GM20000 (cell line): ENCODE results near the gene GIMAP4.

ENCODE experiments used
- DNase-seq: peaks from one replicate; pipeline ENCODE4 v3.0.0; 2012; ENCODE audit warnings: low spot score
- TF ChIP-seq, protein P1 (sequence below): IDR thresholded peaks from 2 replicates; pipeline ENCODE4 v1.5.1; 2012; ENCODE audit warnings: mild to moderate bottlenecking, control low read depth; ENCODE audit errors: extremely low read depth, missing control alignments

GIMAP4 gene

GRCh38 chr7:150556521-150557138 is 10.6 kb upstream of the GIMAP4 start:
- TF ChIP-seq, protein P1, sequence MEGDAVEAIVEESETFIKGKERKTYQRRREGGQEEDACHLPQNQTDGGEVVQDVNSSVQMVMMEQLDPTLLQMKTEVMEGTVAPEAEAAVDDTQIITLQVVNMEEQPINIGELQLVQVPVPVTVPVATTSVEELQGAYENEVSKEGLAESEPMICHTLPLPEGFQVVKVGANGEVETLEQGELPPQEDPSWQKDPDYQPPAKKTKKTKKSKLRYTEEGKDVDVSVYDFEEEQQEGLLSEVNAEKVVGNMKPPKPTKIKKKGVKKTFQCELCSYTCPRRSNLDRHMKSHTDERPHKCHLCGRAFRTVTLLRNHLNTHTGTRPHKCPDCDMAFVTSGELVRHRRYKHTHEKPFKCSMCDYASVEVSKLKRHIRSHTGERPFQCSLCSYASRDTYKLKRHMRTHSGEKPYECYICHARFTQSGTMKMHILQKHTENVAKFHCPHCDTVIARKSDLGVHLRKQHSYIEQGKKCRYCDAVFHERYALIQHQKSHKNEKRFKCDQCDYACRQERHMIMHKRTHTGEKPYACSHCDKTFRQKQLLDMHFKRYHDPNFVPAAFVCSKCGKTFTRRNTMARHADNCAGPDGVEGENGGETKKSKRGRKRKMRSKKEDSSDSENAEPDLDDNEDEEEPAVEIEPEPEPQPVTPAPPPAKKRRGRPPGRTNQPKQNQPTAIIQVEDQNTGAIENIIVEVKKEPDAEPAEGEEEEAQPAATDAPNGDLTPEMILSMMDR = no peak
- no peak for DNase-seq

DNA sequence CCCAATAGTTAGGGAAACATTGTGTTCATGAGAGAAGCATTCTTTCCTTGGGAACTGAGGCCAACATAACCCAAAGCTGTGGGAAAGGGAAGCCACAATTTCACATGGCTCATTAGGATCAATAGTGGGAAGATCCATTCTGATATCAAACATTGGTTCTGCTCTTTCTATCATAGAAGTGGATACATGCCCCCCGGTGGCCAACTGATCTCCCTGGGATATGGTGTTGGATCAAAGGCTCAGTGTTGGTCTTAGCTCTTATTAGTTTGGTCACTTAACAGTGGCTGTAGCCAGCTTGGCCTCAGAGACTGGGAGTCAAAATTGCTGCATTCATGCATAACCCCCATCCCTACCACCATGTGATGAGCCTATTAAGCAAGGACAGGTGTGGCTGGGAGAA is 6.7 kb upstream of the GIMAP4 start:
- no peak for DNase-seq
- TF ChIP-seq, protein P1 = no peak

DNA sequence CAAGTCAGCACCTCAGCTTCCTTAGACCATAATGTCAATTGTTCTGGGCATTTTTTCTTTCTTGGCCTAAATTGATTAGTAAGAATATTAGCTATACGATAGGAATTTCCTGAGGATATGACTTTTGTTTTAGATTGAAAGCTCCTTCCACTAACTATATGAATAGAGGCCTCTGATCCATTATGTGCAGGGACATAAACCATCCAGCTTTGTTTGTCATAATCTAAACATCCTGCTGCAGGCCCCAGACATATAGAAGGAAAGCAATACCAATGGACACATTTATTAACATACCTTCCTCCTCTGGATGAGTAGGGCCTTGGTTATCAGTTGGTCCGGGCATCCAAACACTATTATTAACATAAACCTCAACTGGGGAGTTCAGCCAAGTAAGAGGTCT is 4.3 kb upstream of the GIMAP4 start:
- no peak for DNase-seq
- TF ChIP-seq, protein P1 = no peak

- no peak for DNase-seq
- TF ChIP-seq, protein P1 = no peak
Observed at GRCh38 chr7:150564006-150564405, 3.2 kb upstream of the GIMAP4 start.

DNA sequence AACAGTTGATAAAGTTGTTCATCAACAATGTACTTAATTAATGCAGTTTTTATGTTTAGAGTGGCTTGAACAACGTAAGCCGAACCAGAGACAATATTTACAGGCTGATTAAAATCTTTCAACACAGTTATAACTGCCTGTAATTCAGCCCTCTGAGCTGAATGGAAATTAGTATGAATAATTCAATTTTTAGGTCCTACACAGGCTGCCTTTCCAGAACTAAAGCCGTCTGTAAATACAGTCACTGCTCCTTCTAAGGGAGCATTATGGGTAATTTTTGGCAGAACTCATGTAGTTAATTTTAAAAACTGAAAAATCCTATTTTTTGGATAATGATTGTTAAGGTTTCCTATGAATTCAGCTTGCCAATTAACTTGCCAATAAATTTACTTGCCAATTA is 2.6 kb upstream of the GIMAP4 start:
- no peak for DNase-seq
- TF ChIP-seq, protein P1 = no peak

DNA sequence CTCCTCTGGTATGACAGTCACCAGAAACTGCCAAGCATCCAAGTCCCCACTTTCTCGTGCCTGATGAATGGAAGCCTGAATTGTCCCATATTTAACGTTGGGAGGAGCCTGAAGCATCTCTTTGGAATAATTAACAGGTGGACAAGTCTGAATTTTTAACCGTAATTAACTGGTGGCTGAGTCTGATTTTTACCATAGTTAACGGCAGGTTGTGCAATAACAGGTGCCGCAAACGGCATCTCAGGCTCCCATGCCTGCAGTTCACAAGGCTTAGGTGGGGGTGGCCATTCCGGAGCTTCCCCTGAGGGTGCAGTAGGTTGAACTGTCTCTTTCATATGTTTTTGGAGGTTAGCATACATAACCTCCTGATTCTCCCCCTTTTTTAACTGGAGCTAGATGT is 2.0 kb upstream of the GIMAP4 start:
- TF ChIP-seq, protein P1 = no peak

GRCh38 chr7:150566123-150566522 is 1.1 kb upstream of the GIMAP4 start:
- TF ChIP-seq, protein P1 = no peak
- DNase-seq = no peak

More for the DNA sequence above, 2.0 kb upstream of the GIMAP4 start:
- DNase-seq = no peak
